Liver (tissue), 3 donors: ENCODE data around the gene HELLS.

Experiments
- FOXA1 ChIP-seq: IDR thresholded peaks from 2 replicates; pipeline ENCODE4 v1.6.1; 2016; ENCODE audit warnings: antibody characterized with exemption
- HNF4G ChIP-seq: IDR thresholded peaks from 2 replicates; pipeline ENCODE4 v1.6.1; 2016; ENCODE audit warnings: antibody characterized with exemption
- MAX ChIP-seq: IDR thresholded peaks from 2 replicates; pipeline ENCODE4 v1.6.1; 2016; ENCODE audit warnings: antibody characterized with exemption
- NR2F2 ChIP-seq: IDR thresholded peaks from 2 replicates; pipeline ENCODE4 v1.6.1; 2016; ENCODE audit warnings: antibody characterized with exemption
- RAD21 ChIP-seq, 2 donors: IDR thresholded peaks; 2 replicates each; pipeline ENCODE4 v1.6.1; 2016; ENCODE audit warnings: antibody characterized with exemption in 2 of 2, mild to moderate bottlenecking in 2 of 2
- REST ChIP-seq: IDR thresholded peaks from 2 replicates; pipeline ENCODE4 v1.6.1; 2016; ENCODE audit warnings: antibody characterized with exemption, mild to moderate bottlenecking
- SP1 ChIP-seq: IDR thresholded peaks from 2 replicates; pipeline ENCODE4 v1.6.1; 2018; ENCODE audit warnings: antibody characterized with exemption, mild to moderate bottlenecking
- TAF1 ChIP-seq: conservative IDR thresholded peaks from 2 replicates; pipeline ENCODE4 v1.6.1; 2016; ENCODE audit warnings: antibody characterized with exemption, mild to moderate bottlenecking
- TF ChIP-seq, protein P1 (sequence below): fragments of 150-350 bp; IDR thresholded peaks from 2 replicates; pipeline ENCODE4 v1.5.1; 2017; ENCODE audit warnings: improper control_type of control experiment, low read depth, low read length; ENCODE audit not compliant: missing input control
- TF ChIP-seq, protein P2 (sequence below): IDR thresholded peaks from 2 replicates; pipeline ENCODE4 v1.6.1; 2016; ENCODE audit warnings: antibody characterized with exemption
- TF ChIP-seq, protein P3 (sequence below): IDR thresholded peaks from 2 replicates; pipeline ENCODE4 v1.6.1; 2016; ENCODE audit warnings: antibody characterized with exemption
- donor health status: healthy.
- donor health status: healthy.

GRCh38 chr10:94583124-94583523 is 37.5 kb downstream of the HELLS start:
- TF ChIP-seq, protein P1, sequence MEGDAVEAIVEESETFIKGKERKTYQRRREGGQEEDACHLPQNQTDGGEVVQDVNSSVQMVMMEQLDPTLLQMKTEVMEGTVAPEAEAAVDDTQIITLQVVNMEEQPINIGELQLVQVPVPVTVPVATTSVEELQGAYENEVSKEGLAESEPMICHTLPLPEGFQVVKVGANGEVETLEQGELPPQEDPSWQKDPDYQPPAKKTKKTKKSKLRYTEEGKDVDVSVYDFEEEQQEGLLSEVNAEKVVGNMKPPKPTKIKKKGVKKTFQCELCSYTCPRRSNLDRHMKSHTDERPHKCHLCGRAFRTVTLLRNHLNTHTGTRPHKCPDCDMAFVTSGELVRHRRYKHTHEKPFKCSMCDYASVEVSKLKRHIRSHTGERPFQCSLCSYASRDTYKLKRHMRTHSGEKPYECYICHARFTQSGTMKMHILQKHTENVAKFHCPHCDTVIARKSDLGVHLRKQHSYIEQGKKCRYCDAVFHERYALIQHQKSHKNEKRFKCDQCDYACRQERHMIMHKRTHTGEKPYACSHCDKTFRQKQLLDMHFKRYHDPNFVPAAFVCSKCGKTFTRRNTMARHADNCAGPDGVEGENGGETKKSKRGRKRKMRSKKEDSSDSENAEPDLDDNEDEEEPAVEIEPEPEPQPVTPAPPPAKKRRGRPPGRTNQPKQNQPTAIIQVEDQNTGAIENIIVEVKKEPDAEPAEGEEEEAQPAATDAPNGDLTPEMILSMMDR, result no peak
- TF ChIP-seq TAF1, result no peak
- TF ChIP-seq, protein P2, sequence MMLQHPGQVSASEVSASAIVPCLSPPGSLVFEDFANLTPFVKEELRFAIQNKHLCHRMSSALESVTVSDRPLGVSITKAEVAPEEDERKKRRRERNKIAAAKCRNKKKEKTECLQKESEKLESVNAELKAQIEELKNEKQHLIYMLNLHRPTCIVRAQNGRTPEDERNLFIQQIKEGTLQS, result no peak
- TF ChIP-seq RAD21 (IDR thresholded peaks at IDR 0.05), result no peak
- TF ChIP-seq REST, result no peak
- TF ChIP-seq MAX, result no peak
- TF ChIP-seq, protein P3, sequence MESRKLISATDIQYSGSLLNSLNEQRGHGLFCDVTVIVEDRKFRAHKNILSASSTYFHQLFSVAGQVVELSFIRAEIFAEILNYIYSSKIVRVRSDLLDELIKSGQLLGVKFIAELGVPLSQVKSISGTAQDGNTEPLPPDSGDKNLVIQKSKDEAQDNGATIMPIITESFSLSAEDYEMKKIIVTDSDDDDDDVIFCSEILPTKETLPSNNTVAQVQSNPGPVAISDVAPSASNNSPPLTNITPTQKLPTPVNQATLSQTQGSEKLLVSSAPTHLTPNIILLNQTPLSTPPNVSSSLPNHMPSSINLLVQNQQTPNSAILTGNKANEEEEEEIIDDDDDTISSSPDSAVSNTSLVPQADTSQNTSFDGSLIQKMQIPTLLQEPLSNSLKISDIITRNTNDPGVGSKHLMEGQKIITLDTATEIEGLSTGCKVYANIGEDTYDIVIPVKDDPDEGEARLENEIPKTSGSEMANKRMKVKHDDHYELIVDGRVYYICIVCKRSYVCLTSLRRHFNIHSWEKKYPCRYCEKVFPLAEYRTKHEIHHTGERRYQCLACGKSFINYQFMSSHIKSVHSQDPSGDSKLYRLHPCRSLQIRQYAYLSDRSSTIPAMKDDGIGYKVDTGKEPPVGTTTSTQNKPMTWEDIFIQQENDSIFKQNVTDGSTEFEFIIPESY, result no peak
- TF ChIP-seq FOXA1, result no peak
- TF ChIP-seq NR2F2, result no peak
- no peak for TF ChIP-seq SP1
- TF ChIP-seq HNF4G, result no peak
